Right ventricle myocardium superior (tissue), 1 donor: ENCODE measurements around the gene CBLB. TPM values are rescaled to one million over a fixed set of nuclear protein-coding genes. Genes with fewer than 3 reads are reported as not detected.
A peak's percentile ranks its signal among the peaks of the same experiment; 100 is the strongest.
"Not testable (repeated sequence)": the region's sequence is repeated elsewhere in the genome, so short reads cannot be mapped to it uniquely, and the experiment has no call there.

Experiments used
- ATAC-seq: fragments of 200-7000 bp; cut with Tn5 transposase; one replicate; pipeline ENCODE4 v1.9.1; 2020; ENCODE audit warnings: mild to moderate bottlenecking; ENCODE audit not compliant: poor library complexity
- DNase-seq: peaks from one replicate; pipeline ENCODE4 v3.0.0-alpha.2; 2020
- intact Hi-C: fragments of 100-400 bp; cut with DNase I; formaldehyde crosslinking; loops from one replicate; pipeline ENCODE4 v1.11.2; 2022
- total RNA-seq: library from RNA; stranded (reverse); fragmentation: NEBNext Ultra II Directional; extraction: Animal tissue kit (Norgen Biotek cat#: 25700); gene quantifications from one replicate; pipeline ENCODE4 v1.2.1, GENCODE V29; 2021
- donor health status: DM: no; HTN: yes; CAD: no; lungs with severe emphysema.

The CBLB gene
- total RNA-seq, 1 donor from 2014 or later: 56.7 TPM

GRCh38 chr3:105829871-105830622, 38.8 kb downstream of the CBLB start:
- ATAC-seq (no peak), DNase-seq (no peak)
- intact Hi-C loops: no loop called here

GRCh38 chr3:105829229-105829628, 39.6 kb downstream of the CBLB start:
- intact Hi-C loops: no loop called here

GRCh38 chr3:105828703-105829102, 40.1 kb downstream of the CBLB start:
- ATAC-seq (no peak), DNase-seq (no peak)
- intact Hi-C loops: no loop called here

More at GRCh38 chr3:105829229-105829628, 39.6 kb downstream of the CBLB start:
- ATAC-seq (no peak), DNase-seq (no peak)

GRCh38 chr3:105827959-105828358, 40.9 kb downstream of the CBLB start:
- DNase-seq (no peak), ATAC-seq (peak; percentile 33)
- intact Hi-C loops: no loop called here

- ATAC-seq: no peak
- intact Hi-C loops: no loop called here
- DNase-seq: no peak
These were observed 41.8 kb downstream of the CBLB start for GRCh38 chr3:105826778-105827634.

- no peak for DNase-seq
- ATAC-seq: no peak
- intact Hi-C loops: no loop called here
These were observed 44.7 kb downstream of the CBLB start for GRCh38 chr3:105824129-105824528.

- ATAC-seq: peak; percentile 52
- no peak for DNase-seq
- intact Hi-C loops: no loop called here
These were observed 45.5 kb downstream of the CBLB start for GRCh38 chr3:105823149-105823867.

- intact Hi-C loops: no loop called here
- ATAC-seq: peak; percentile 81
These were observed 46.4 kb downstream of the CBLB start for GRCh38 chr3:105822171-105823123.

GRCh38 chr3:105821433-105821832, 47.4 kb downstream of the CBLB start:
- ATAC-seq: no peak
- intact Hi-C loops: no loop called here

More at GRCh38 chr3:105822171-105823123, 46.4 kb downstream of the CBLB start:
- no peak for DNase-seq

GRCh38 chr3:105816833-105817232, 52.0 kb downstream of the CBLB start:
- ATAC-seq (no peak), DNase-seq (no peak)
- intact Hi-C loops: no loop called here

More at GRCh38 chr3:105821433-105821832, 47.4 kb downstream of the CBLB start:
- DNase-seq: no peak

GRCh38 chr3:105815331-105815730, 53.5 kb downstream of the CBLB start:
- DNase-seq, intact Hi-C loops: not testable (repeated sequence)

GRCh38 chr3:105813710-105814109, 55.1 kb downstream of the CBLB start:
- no peak for ATAC-seq
- DNase-seq: no peak
- intact Hi-C loops: no loop called here

More at GRCh38 chr3:105815331-105815730, 53.5 kb downstream of the CBLB start:
- not testable (repeated sequence) for ATAC-seq

GRCh38 chr3:105812194-105812586, 56.6 kb downstream of the CBLB start:
- DNase-seq (no peak), ATAC-seq (no peak)
- intact Hi-C loops: no loop called here

- DNase-seq (no peak), ATAC-seq (no peak)
- intact Hi-C loops: no loop called here
These were observed 57.2 kb downstream of the CBLB start for GRCh38 chr3:105811518-105812193.

- ATAC-seq (no peak), DNase-seq (no peak)
- intact Hi-C loops: no loop called here
These were observed 59.5 kb downstream of the CBLB start for GRCh38 chr3:105809208-105809888.

GRCh38 chr3:105807701-105808100, 61.1 kb downstream of the CBLB start:
- ATAC-seq: peak; percentile 22
- no peak for DNase-seq
- intact Hi-C loops: no loop called here

- ATAC-seq (no peak), DNase-seq (no peak)
- intact Hi-C loops: no loop called here
These were observed 61.7 kb downstream of the CBLB start for GRCh38 chr3:105807146-105807545.
